GM18508 (cell line): ENCODE results near the gene TEX2.

Source experiments
- ATAC-seq: cut with Tn5 transposase; IDR thresholded peaks from one replicate; pipeline ENCODE4 v1.9.1; 2021; ENCODE audit warnings: moderate number of reproducible peaks; ENCODE audit not compliant: insufficient read depth, unreplicated experiment

Gene TEX2

DNA sequence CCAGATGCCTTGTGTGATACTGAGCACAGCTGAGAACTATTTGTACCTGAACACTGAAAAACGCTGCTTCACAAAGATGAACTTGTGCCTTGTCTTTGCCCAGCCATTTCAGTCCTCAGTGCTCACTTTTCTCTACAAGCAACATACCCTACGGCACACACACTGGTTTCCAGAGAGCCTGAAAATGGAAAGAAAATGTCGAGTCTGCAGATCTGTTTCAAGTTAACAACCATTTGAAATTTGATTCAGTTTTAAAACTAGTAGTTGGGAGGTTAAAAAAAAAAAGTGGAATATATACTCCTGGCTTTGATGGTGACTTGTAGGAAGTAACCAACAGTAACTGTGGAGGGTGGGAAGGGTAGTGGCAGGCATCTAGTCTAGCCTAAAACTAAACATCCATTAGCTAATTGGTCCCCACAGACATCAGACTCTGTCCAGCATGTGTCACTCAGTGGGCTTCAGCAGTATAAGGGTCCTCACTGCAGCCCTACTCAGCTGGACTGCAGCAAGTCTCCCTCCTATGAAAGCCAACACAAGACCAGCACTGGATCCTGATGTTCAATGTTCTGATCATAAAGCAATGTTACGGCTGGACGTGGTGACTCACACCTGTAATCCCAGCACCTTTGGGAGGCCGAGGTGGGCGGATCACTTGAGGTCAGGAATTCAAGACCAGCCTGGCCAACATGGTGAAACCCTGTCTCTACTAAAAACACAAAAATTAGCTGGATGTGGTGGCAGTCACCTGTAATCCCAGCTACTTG is 160.3 kb downstream of the TEX2 start:
- no peak for ATAC-seq

DNA sequence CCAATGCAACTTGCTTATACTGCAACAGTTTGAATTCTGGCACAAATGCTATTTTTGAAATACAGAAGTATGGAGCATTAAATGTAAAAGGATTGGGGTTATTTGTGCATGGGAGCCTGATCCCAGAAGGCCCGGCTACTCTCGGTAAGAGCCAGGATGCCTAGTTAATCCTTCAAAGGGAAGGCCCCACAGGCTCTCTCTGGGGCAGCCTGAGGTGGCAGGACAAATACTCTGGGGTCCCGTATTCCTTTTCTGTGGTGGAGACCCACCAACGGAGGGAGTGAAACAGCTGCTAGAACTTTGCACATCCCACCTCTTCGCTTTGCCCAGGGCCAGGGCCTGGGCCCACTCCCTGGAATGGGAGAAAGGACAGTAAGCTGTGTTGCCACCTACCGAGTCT is 163.5 kb downstream of the TEX2 start:
- no peak for ATAC-seq
